HepG2 (cell line): Measurements from ENCODE around the gene FGFR1OP2. TPM values are rescaled to one million over a fixed set of nuclear protein-coding genes. Genes with fewer than 3 reads are reported as not detected.

ENCODE experiments used
- FOXK1 ChIP-seq: sonication (generic); formaldehyde crosslinking; IDR thresholded peaks from 2 replicates; pipeline ENCODE4 v1.4.0; 2020; ENCODE audit warnings: low read depth, missing genetic modification reagents, borderline replicate concordance
- FOXP1 ChIP-seq, 2 experiments: fragments of 450-650 bp in 1 of 2; IDR thresholded peaks; 2 replicates each; pipeline ENCODE4 v1.6.1; 2017 to 2018; ENCODE audit warnings: antibody characterized with exemption in 1 of 2
- GTF3A ChIP-seq: sonication (generic); formaldehyde crosslinking; conservative IDR thresholded peaks from 2 replicates; pipeline ENCODE4 v1.4.0; 2020; ENCODE audit warnings: mild to moderate bottlenecking, missing genetic modification reagents
- NPAS2 ChIP-seq: sonication (generic); formaldehyde crosslinking; IDR thresholded peaks from 2 replicates; pipeline ENCODE4 v1.8.0; 2022; ENCODE audit warnings: mild to moderate bottlenecking, missing genetic modification reagents, borderline replicate concordance
- PLRG1 ChIP-seq: fragments of 450-650 bp; conservative IDR thresholded peaks from 2 replicates; pipeline ENCODE4 v1.6.1; 2016
- RXRB ChIP-seq: IDR thresholded peaks from 2 replicates; pipeline ENCODE4 v1.6.1; 2016; ENCODE audit warnings: borderline replicate concordance, missing genetic modification reagents, missing compliant biosample characterization
- TBX2 ChIP-seq: sonication (generic); formaldehyde crosslinking; IDR thresholded peaks from 2 replicates; pipeline ENCODE4 v1.5.0; 2020; ENCODE audit warnings: missing genetic modification reagents, mild to moderate bottlenecking, borderline replicate concordance
- ZNF234 ChIP-seq: sonication (generic); formaldehyde crosslinking; conservative IDR thresholded peaks from 2 replicates; pipeline ENCODE4 v1.5.1; 2020; ENCODE audit warnings: mild to moderate bottlenecking, missing genetic modification reagents
- ZNF30 ChIP-seq: sonication (generic); formaldehyde crosslinking; IDR thresholded peaks from 2 replicates; pipeline ENCODE4 v1.5.0; 2020; ENCODE audit warnings: mild to moderate bottlenecking, missing genetic modification reagents
- ZNF44 ChIP-seq: sonication (generic); formaldehyde crosslinking; IDR thresholded peaks from 2 replicates; pipeline ENCODE4 v1.5.1; 2020; ENCODE audit warnings: mild to moderate bottlenecking, missing genetic modification reagents
- polyA plus RNA-seq, 8 experiments: library from polyadenylated mRNA; depleted of rRNA in 3 of 8; stranded (reverse) in 7 of 8; unstranded in 1 of 8; fragments of >200 nt; fragmentation: Illumina TruSeq in 4 of 8; extraction: Trizol in 4 of 8; gene quantifications; 2 replicates each; pipeline versions ENCODE4 v1.2.1 to v1.2.3, GENCODE V29; 2011 to 2016; ENCODE audit warnings: low read depth in 4 of 8, missing spikeins in 1 of 8, mixed read lengths in 1 of 8; ENCODE audit not compliant: insufficient read depth in 1 of 8
- total RNA-seq, 5 experiments: library from RNA; depleted of rRNA; stranded (reverse); fragments of >200 nt; fragmentation: Illumina TruSeq; extraction: Trizol; gene quantifications; 2 replicates each; pipeline ENCODE4 v1.2.3, GENCODE V29; 2016; ENCODE audit warnings: low read depth in 1 of 5
- TF ChIP-seq, protein P1 (sequence below): sonication (generic); formaldehyde crosslinking; IDR thresholded peaks from 2 replicates; pipeline ENCODE4 v1.4.0; 2020; ENCODE audit warnings: mild to moderate bottlenecking, missing genetic modification reagents, borderline replicate concordance
- TF ChIP-seq, protein P2 (sequence below): sonication (generic); formaldehyde crosslinking; IDR thresholded peaks from 2 replicates; pipeline ENCODE4 v1.5.0; 2020; ENCODE audit warnings: missing genetic modification reagents
- TF ChIP-seq, protein P3 (sequence below): IDR thresholded peaks from 2 replicates; pipeline ENCODE4 v1.6.1; 2016; ENCODE audit warnings: missing biosample characterization, missing genetic modification reagents, low read depth
- TF ChIP-seq, protein P4 (sequence below): IDR thresholded peaks from 2 replicates; pipeline ENCODE4 v1.6.1; 2012; ENCODE audit warnings: inconsistent platforms
- TF ChIP-seq, protein P5 (sequence below): sonication (generic); formaldehyde crosslinking; IDR thresholded peaks from 2 replicates; pipeline ENCODE4 v1.5.1; 2020; ENCODE audit warnings: missing genetic modification reagents, mild to moderate bottlenecking, borderline replicate concordance
- TF ChIP-seq, protein P6 (sequence below): sonication (generic); formaldehyde crosslinking; IDR thresholded peaks from 2 replicates; pipeline ENCODE4 v1.8.0; 2022; ENCODE audit warnings: low read depth, missing genetic modification reagents

Gene FGFR1OP2
- total and polyA plus RNA-seq, 2 of the 13 experiments (the other 11 are each of a cell fraction or from before 2014, with no cell fraction given): 18.3 to 38.1 TPM

DNA sequence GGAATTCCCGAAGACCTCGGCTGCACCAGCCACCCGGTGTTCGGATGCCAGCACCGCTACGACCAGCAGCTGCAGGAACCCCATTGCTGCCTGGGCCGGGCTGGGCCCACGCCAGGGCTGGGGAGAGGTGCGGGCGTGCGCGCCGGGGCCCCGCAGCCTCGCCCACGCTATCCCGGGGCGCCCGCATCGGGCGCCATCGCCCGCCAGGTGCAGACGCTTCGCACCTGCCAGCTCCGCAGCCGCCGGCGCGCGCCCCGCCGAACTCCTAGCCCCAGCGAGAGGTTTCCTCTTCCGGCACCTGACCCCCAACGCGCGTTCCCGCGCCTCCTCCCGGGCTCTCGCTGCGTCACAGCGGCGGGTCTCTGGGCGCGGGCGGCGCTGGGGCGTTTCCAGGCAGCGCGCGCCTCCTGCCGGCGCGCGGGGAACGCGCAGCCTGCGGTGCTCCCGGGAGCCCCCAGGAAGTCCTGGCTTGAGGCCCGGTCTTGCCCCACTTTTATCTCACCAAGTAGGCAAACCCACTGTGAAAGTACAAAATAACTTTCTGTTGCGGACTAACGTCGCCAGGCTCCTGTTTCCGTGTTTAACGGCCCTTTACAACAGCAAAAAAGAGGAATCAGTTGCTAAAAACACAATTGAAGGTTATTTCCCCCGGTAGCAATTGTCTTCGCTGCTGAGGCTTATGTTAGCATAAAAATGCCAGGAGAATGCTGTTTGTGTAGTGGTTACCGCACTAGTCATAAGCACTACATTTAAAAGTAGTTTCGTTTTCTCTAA is 76.0 kb downstream of the FGFR1OP2 start, which contains the start of gene TM7SF3 (continued):
- TF ChIP-seq, protein P1, sequence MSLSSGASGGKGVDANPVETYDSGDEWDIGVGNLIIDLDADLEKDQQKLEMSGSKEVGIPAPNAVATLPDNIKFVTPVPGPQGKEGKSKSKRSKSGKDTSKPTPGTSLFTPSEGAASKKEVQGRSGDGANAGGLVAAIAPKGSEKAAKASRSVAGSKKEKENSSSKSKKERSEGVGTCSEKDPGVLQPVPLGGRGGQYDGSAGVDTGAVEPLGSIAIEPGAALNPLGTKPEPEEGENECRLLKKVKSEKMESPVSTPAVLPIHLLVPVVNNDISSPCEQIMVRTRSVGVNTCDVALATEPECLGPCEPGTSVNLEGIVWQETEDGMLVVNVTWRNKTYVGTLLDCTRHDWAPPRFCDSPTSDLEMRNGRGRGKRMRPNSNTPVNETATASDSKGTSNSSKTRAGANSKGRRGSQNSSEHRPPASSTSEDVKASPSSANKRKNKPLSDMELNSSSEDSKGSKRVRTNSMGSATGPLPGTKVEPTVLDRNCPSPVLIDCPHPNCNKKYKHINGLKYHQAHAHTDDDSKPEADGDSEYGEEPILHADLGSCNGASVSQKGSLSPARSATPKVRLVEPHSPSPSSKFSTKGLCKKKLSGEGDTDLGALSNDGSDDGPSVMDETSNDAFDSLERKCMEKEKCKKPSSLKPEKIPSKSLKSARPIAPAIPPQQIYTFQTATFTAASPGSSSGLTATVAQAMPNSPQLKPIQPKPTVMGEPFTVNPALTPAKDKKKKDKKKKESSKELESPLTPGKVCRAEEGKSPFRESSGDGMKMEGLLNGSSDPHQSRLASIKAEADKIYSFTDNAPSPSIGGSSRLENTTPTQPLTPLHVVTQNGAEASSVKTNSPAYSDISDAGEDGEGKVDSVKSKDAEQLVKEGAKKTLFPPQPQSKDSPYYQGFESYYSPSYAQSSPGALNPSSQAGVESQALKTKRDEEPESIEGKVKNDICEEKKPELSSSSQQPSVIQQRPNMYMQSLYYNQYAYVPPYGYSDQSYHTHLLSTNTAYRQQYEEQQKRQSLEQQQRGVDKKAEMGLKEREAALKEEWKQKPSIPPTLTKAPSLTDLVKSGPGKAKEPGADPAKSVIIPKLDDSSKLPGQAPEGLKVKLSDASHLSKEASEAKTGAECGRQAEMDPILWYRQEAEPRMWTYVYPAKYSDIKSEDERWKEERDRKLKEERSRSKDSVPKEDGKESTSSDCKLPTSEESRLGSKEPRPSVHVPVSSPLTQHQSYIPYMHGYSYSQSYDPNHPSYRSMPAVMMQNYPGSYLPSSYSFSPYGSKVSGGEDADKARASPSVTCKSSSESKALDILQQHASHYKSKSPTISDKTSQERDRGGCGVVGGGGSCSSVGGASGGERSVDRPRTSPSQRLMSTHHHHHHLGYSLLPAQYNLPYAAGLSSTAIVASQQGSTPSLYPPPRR: no peak
- TF ChIP-seq ZNF44 (CRISPR knock-in tag): no peak
- no peak for TF ChIP-seq PLRG1
- TF ChIP-seq, protein P2, sequence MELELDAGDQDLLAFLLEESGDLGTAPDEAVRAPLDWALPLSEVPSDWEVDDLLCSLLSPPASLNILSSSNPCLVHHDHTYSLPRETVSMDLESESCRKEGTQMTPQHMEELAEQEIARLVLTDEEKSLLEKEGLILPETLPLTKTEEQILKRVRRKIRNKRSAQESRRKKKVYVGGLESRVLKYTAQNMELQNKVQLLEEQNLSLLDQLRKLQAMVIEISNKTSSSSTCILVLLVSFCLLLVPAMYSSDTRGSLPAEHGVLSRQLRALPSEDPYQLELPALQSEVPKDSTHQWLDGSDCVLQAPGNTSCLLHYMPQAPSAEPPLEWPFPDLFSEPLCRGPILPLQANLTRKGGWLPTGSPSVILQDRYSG (CRISPR knock-in tag): peak; percentile 94
- TF ChIP-seq, protein P3, sequence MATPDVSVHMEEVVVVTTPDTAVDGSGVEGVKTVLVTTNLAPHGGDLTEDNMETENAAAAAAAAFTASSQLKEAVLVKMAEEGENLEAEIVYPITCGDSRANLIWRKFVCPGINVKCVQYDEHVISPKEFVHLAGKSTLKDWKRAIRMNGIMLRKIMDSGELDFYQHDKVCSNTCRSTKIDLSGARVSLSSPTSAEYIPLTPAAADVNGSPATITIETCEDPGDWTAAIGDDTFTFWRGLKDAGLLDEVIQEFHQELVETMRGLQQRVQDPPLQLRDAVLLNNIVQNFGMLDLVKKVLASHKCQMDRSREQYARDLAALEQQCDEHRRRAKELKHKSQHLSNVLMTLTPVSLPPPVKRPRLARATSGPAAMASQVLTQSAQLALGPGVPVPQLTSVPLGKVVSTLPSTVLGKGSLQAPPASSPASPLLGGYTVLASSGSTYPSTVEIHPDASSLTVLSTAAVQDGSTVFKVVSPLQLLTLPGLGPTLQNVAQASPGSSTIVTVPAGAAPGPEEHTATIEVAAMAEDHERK (CRISPR knock-in tag): no peak
- TF ChIP-seq FOXP1 (IDR thresholded peaks at IDR 0.05): no peak
- no peak for TF ChIP-seq FOXP1 (CRISPR knock-in tag; IDR thresholded peaks at IDR 0.05)
- TF ChIP-seq RXRB (CRISPR knock-in tag): peak; percentile 37; the same call in 1 of the 2 replicates
- TF ChIP-seq TBX2: peak; percentile 82
- TF ChIP-seq FOXK1 (CRISPR knock-in tag): no peak
- no peak for TF ChIP-seq NPAS2 (CRISPR knock-in tag)
- 0 out of 2 replicates have a peak, but pooled peaks have one; percentile 51 for TF ChIP-seq ZNF30 (CRISPR knock-in tag)
- TF ChIP-seq, protein P4, sequence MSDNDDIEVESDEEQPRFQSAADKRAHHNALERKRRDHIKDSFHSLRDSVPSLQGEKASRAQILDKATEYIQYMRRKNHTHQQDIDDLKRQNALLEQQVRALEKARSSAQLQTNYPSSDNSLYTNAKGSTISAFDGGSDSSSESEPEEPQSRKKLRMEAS: peak; percentile 95
- TF ChIP-seq, protein P5, sequence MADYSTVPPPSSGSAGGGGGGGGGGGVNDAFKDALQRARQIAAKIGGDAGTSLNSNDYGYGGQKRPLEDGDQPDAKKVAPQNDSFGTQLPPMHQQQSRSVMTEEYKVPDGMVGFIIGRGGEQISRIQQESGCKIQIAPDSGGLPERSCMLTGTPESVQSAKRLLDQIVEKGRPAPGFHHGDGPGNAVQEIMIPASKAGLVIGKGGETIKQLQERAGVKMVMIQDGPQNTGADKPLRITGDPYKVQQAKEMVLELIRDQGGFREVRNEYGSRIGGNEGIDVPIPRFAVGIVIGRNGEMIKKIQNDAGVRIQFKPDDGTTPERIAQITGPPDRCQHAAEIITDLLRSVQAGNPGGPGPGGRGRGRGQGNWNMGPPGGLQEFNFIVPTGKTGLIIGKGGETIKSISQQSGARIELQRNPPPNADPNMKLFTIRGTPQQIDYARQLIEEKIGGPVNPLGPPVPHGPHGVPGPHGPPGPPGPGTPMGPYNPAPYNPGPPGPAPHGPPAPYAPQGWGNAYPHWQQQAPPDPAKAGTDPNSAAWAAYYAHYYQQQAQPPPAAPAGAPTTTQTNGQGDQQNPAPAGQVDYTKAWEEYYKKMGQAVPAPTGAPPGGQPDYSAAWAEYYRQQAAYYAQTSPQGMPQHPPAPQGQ (CRISPR knock-in tag): no peak
- TF ChIP-seq, protein P6, sequence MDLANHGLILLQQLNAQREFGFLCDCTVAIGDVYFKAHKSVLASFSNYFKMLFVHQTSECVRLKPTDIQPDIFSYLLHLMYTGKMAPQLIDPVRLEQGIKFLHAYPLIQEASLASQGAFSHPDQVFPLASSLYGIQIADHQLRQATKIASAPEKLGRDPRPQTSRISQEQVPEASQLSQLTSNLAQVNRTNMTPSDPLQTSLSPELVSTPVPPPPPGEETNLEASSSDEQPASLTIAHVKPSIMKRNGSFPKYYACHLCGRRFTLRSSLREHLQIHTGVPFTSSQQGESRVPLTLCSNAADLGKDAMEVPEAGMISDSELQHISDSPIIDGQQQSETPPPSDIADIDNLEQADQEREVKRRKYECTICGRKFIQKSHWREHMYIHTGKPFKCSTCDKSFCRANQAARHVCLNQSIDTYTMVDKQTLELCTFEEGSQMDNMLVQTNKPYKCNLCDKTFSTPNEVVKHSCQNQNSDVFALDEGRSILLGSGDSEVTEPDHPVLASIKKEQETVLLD (CRISPR knock-in tag): no peak
- TF ChIP-seq GTF3A (CRISPR knock-in tag): no peak
- no peak for TF ChIP-seq ZNF234 (CRISPR knock-in tag)
